ACC112 (cell line): Measurements from ENCODE around the gene CCDC180.
"Not testable (repeated sequence)": the region's sequence is repeated elsewhere in the genome, so short reads cannot be mapped to it uniquely, and the experiment has no call there.

Experiments
- H2AFZ ChIP-seq: fragments of 200-600 bp; sonication (generic); one replicate; pipeline ENCODE4 v1.6.0; 2017; ENCODE audit warnings: antibody characterized with exemption, low read length; ENCODE audit not compliant: unreplicated experiment
- H3K27ac ChIP-seq: fragments of 200-600 bp; sonication (generic); 2 replicates; pipeline ENCODE4 v1.5.1; 2014; ENCODE audit warnings: low read depth, mild to moderate bottlenecking, antibody characterized with exemption, low read length, moderate library complexity
- H3K27me3 ChIP-seq: fragments of 200-600 bp; sonication (generic); 2 replicates; pipeline ENCODE4 v1.6.1; 2014; ENCODE audit warnings: mild to moderate bottlenecking, antibody characterized with exemption, low read length, moderate library complexity, mixed read lengths; ENCODE audit not compliant: insufficient read depth
- H3K36me3 ChIP-seq: fragments of 200-600 bp; sonication (generic); 2 replicates; pipeline ENCODE4 v1.6.1; 2016; ENCODE audit warnings: mild to moderate bottlenecking, antibody characterized with exemption, low read length, moderate library complexity, mixed read lengths; ENCODE audit not compliant: insufficient read depth
- H3K4me1 ChIP-seq: fragments of 200-600 bp; sonication (generic); one replicate; pipeline ENCODE4 v1.6.1; 2016; ENCODE audit warnings: low read length, mixed read lengths; ENCODE audit not compliant: insufficient read depth, unreplicated experiment, control insufficient read depth
- H3K4me3 ChIP-seq: fragments of 200-600 bp; sonication (generic); 2 replicates; pipeline ENCODE4 v1.5.1; 2014; ENCODE audit warnings: mild to moderate bottlenecking, low read depth, low read length
- H3K79me2 ChIP-seq: fragments of 200-600 bp; sonication (generic); one replicate; pipeline ENCODE4 v1.6.0; 2016; ENCODE audit warnings: low read length; ENCODE audit not compliant: control insufficient read depth, unreplicated experiment, insufficient read depth

CCDC180 gene

DNA sequence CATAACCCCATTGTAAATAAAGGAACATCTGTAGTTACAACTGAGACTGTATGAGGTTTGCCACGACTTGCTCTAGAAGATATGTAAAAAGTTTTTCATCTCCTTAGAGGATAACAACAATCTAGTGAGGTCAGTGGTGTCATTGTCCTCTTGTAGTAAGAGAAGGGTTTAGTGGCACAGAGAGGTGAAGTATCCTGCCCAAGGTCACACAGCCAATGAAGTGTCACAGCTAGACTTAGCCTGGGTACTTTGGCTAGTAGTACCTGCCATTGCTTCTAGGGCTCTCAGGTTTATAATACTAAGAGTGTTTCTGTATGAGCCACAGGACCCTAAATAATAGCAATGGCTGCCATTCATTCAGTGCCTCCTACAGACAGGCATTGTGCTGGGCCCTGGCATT lies 13.8 kb downstream of the CCDC180 start:
- H3K27me3 ChIP-seq = no peaks in the 10 kb centered on the region
- no peaks in the 10 kb centered on the region for H3K79me2 ChIP-seq
- no peak overlapping the region for H3K27ac ChIP-seq
- H3K36me3 ChIP-seq = no peaks in the 10 kb centered on the region
- no peak overlapping the region for H3K4me3 ChIP-seq
- H3K4me1 ChIP-seq = no peaks in the 10 kb centered on the region
- H2AFZ ChIP-seq = no peak overlapping the region

DNA sequence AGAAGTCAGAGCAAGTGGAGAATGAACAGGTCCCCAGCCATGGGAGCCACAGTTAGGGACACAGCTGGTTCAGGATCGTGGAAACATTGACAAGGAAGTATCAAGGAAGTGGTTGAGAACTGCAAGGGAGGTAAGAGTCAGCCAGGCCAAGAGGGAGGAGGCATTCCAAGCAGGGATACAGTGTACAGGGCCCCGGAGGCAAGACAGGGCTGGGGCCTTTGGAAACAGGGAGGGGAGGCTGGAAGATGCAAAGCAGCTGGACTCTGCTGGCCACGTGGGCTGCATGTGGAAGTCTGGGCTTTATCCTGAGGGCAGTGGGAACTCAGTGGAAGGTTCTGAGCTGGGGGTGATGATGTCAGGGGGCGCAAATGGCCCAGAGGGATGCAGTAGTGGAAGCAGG lies 14.2 kb downstream of the CCDC180 start:
- Histone ChIP-seq H3K79me2 (no peaks in the 10 kb centered on the region), H3K27me3 (no peaks in the 10 kb centered on the region), H3K36me3 (no peaks in the 10 kb centered on the region), H3K4me3 (no peak overlapping the region), H3K4me1 (no peaks in the 10 kb centered on the region), H2AFZ (no peak overlapping the region), H3K27ac (no peak overlapping the region)

DNA sequence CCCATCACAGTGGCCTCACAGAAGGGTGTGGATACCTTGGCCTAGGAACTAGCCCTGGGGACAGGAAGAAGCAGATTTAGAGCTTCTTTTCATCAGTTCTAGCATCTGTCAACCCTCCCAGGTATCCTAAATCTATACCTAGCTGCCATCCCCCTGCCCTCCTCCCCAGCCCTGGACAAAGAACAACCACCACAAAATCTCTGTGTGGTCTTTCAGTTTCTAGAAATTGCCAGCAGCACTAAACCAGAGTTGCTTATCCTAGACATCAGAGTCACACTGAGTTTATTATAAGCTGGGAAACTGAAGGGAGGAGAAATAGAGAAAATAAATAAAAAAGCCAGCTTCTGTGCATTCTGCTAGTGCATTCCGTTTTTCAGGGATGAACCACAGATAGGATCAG lies 14.6 kb downstream of the CCDC180 start:
- H3K4me1 ChIP-seq = no peaks in the 10 kb centered on the region
- no peaks in the 10 kb centered on the region for H3K36me3 ChIP-seq
- no peak overlapping the region for H2AFZ ChIP-seq
- H3K79me2 ChIP-seq = no peaks in the 10 kb centered on the region
- H3K27ac ChIP-seq = no peak overlapping the region
- H3K4me3 ChIP-seq = no peak overlapping the region
- H3K27me3 ChIP-seq = no peaks in the 10 kb centered on the region

DNA sequence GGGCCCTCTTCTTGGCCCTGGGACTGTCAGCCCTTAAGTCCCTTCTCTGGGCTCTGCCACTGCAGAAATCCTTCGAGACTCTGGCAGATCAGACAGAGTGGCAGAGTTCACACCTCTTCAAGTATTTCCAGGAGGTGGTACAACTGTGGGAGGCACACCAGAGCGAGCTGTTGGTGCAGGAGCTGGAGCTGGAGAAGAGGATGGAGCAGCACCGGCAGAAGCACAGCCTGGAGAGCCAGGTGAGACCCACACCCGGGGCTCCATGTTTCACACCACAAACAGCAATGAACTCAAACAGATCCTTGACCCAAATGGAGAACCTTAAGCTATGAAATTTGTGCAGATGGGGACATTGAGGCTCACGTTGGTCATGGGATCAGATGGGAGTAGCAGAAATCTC lies 17.5 kb downstream of the CCDC180 start:
- H2AFZ ChIP-seq = no peak overlapping the region
- H3K4me1 ChIP-seq = no peaks in the 10 kb centered on the region
- H3K27me3 ChIP-seq = no peaks in the 10 kb centered on the region
- no peaks in the 10 kb centered on the region for H3K79me2 ChIP-seq
- H3K4me3 ChIP-seq = no peak overlapping the region
- no peak overlapping the region for H3K27ac ChIP-seq
- H3K36me3 ChIP-seq = no peaks in the 10 kb centered on the region

DNA sequence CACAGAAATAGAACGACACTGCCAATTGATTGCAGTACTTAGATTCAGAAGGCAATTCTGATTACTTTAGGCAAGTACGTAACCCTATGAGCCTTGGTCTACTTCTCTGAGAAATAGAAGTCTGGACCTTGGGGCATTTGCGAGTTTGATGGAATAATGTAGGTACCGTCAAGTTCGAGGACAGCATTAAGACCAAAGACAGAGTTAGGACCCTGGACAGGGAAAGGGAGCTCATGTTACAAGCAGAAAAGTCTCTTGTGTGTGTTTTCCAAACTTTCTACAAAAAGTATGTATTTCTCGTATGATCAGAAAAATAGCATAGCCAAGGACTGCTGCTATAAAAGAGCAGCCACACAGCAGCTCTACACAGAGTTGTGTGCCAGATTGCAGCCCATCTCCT lies 20.1 kb downstream of the CCDC180 start:
- Histone ChIP-seq H3K4me3 (no peak overlapping the region), H3K4me1 (no peaks in the 10 kb centered on the region), H3K79me2 (no peaks in the 10 kb centered on the region), H3K27ac (no peak overlapping the region), H3K27me3 (no peaks in the 10 kb centered on the region), H3K36me3 (no peaks in the 10 kb centered on the region), H2AFZ (no peak overlapping the region)

DNA sequence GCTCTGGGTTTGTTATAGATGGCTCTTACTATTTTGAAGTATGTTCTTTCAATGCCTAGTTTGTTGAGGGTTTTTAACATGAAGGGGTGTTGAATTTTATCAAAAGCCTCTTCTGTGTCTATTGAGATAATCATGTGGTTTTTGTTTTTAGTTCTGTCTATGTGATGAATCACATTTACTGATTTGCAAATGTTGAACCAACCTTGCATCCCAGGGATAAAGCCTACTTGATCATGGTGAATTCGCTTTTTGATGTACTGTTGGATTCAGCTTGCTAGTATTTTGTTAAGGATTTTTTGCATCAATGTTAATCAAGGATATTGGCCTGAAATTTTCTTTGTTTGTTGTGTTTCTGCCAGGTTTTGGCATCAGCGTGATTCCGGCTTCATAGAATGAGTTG lies 25.5 kb downstream of the CCDC180 start:
- Histone ChIP-seq H3K27me3 (no peaks in the 10 kb centered on the region), H2AFZ (no peak overlapping the region)

DNA sequence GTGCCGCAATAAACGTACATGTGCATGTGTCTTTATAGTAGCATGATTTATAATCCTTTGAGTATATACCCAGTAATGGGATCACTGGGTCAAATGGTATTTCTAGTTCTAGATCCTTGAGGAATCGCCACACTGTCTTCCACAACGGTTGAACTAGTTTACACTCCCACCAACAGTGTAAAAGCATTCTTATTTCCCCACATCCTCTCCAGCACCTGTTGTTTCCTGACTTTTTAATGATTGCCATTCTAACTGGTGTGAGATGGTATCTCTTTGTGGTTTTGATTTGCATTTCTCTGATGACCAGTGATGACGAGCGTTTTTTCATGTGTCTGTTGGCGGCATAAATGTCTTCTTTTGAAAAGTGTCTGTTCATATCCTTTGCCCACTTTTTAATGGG lies 28.2 kb downstream of the CCDC180 start:
- not testable (repeated sequence) for H3K27me3 ChIP-seq, H3K27ac ChIP-seq, H2AFZ ChIP-seq, H3K4me1 ChIP-seq, H3K4me3 ChIP-seq, H3K79me2 ChIP-seq, H3K36me3 ChIP-seq

More for the DNA sequence above, 25.5 kb downstream of the CCDC180 start:
- no peaks in the 10 kb centered on the region for H3K36me3 ChIP-seq
- H3K4me1 ChIP-seq = no peaks in the 10 kb centered on the region
- no peak overlapping the region for H3K27ac ChIP-seq
- H3K4me3 ChIP-seq = no peak overlapping the region
- H3K79me2 ChIP-seq = no peaks in the 10 kb centered on the region

DNA sequence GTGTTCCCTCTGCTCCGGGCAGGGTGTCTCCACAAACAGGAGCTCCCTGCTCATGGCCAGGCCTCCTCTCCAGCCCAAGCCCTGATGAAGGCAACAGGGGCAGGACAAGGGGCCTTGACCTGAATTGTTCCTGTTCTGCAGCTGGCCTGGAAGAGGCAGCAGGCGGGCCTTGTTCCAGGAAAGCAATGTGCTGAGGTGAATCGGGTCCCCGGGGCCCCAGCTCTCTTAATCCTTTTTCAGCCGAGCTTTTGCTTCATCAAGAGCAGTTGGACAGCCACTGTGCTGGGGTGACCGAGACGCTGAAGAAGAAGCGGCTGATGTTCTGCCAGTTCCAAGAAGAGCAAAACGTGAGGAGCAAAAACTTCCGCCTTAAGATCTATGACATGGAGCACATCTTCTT lies 41.4 kb downstream of the CCDC180 start:
- H3K4me1 ChIP-seq = no peaks in the 10 kb centered on the region
- H3K36me3 ChIP-seq = no peaks in the 10 kb centered on the region
- H3K4me3 ChIP-seq = no peak overlapping the region

DNA sequence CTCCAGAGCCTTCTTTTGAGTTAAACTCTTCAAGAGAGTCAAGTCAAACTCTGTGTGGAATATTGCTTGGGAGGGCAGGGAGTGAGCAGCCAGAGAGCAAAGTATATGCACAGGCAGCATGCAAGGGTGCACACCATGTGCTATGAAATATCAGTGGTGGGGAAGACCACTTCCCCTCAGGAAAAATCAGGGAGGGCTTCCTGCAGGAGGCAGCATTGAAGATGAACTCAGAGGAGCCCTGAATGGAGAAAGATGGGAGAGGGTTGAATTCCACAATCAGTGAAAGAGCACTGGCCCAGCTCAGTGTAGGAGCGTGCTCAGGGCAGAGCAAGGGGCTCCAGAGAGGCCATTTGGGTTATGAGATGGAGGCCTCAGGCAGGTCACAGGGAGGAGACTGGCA lies 41.9 kb downstream of the CCDC180 start:
- no peaks in the 10 kb centered on the region for H3K4me1 ChIP-seq
- H2AFZ ChIP-seq = no peak overlapping the region
- no peak overlapping the region for H3K27ac ChIP-seq
- H3K79me2 ChIP-seq = no peaks in the 10 kb centered on the region
- H3K36me3 ChIP-seq = no peaks in the 10 kb centered on the region
- H3K4me3 ChIP-seq = no peak overlapping the region
- no peaks in the 10 kb centered on the region for H3K27me3 ChIP-seq

More for the DNA sequence above, 41.4 kb downstream of the CCDC180 start:
- H3K27ac ChIP-seq = no peak overlapping the region
- H2AFZ ChIP-seq = no peak overlapping the region
- H3K79me2 ChIP-seq = no peaks in the 10 kb centered on the region
- no peaks in the 10 kb centered on the region for H3K27me3 ChIP-seq

DNA sequence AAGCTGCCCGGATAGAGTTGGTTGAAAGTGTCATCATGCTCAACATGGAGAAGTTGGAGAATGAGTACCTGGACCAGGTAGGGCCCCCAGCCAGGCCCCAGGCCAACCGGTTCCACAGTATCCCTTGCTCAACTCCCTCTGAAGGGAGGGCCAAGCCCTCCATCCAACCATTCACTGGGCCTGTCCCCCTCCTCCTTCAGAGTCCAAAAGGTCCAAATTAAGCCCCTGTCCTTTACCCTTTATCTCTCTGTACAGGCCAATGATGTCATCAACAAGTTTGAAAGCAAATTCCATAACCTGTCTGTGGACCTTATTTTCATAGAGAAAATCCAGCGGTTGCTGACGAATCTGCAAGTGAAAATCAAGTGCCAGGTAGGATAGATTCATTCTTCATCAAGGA lies 47.2 kb downstream of the CCDC180 start:
- Histone ChIP-seq H3K36me3 (no peaks in the 10 kb centered on the region), H3K27ac (no peak overlapping the region), H2AFZ (no peak overlapping the region), H3K79me2 (no peaks in the 10 kb centered on the region), H3K4me3 (no peak overlapping the region), H3K27me3 (no peaks in the 10 kb centered on the region), H3K4me1 (no peaks in the 10 kb centered on the region)

DNA sequence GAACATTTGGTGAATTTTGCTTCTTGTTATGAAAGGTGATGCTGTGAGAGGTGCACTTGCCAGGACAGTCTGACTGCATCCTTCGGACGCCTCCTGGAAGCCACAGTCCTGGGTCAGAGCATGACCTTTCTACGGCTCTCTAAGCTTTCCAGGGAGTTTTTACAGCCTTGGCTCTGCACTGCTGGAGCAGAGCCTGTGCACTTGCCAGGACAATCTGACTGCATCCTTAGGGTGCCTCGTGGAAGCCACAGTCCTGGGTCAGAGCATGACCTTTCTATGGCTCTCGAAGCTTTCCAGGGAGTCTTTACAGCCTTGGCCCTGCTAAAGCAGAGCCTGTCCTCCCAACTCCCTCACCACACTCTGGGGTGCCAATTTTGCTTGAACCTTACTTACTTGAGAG lies 49.6 kb downstream of the CCDC180 start:
- no peaks in the 10 kb centered on the region for H3K27me3 ChIP-seq
- H3K79me2 ChIP-seq = no peaks in the 10 kb centered on the region

More for the DNA sequence above, 49.6 kb downstream of the CCDC180 start:
- H3K36me3 ChIP-seq = no peaks in the 10 kb centered on the region
- H2AFZ ChIP-seq = no peak overlapping the region
- no peak overlapping the region for H3K4me3 ChIP-seq
- H3K27ac ChIP-seq = no peak overlapping the region
- no peaks in the 10 kb centered on the region for H3K4me1 ChIP-seq
